ENCODE results near the gene RBM10. TPM values are rescaled to one million over a fixed set of nuclear protein-coding genes. Genes with fewer than 3 reads are reported as not detected.

Gene RBM10
- polyA plus RNA-seq, 6 donors from 2014 or later = 11.4 to 33.9 (median 22.1) TPM

DNA sequence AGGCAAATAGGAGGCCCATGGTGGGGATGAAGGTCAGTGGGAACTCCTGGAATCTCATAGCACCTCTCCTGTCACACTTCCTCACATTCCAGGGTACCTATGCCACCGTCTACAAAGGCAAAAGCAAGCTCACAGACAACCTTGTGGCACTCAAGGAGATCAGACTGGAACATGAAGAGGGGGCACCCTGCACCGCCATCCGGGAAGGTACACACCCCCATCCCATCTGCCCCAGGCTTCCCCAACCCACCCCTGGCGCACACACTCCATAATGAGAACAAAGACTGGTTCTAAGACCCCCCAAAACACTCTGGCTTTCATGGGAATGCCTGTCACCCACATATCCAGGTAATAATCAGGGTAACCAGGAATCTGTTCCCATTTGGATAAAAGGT, 79.9 kb downstream of the RBM10 start:
- Mint-ChIP-seq H3K9me3 (no peaks in the 10 kb centered on the region), H3K27ac (no peak overlapping the region), H3K4me3 (no peak overlapping the region), H3K4me1 (peaks cover 22 to 25% (median 22%) of the 10 kb centered on the region in 3 donors), H3K27me3 (no peaks in the 10 kb centered on the region), H3K36me3 (peaks cover 24 to 57% of the 10 kb centered on the region in 2 donors)
- no peak for ATAC-seq (ENCODE audit: low read depth in 2 of 2)
- no peak for DNase-seq

DNA sequence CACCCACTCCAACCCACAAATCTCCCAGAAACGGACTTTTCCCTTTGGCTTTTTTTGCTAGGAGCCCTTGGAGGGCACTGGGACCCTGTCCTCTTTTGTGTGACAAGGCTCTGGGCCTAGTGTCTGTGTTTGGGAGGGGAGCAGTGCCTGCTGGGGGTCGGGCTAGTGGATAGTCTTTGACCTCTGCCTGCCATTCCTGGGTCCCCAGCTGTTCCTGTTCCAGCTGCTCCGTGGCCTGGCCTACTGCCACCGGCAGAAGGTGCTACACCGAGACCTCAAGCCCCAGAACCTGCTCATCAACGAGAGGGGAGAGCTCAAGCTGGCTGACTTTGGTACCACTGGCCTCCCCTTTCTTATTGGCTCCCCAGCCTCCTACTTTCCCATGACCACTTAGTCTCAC, 81.0 kb downstream of the RBM10 start:
- H3K4me3 Mint-ChIP-seq = no peak overlapping the region
- peak overlapping the region in 1 of 6 donors; percentile 84 for H3K27ac Mint-ChIP-seq
- no peak for ATAC-seq (ENCODE audit: low read depth in 2 of 2)

DNA sequence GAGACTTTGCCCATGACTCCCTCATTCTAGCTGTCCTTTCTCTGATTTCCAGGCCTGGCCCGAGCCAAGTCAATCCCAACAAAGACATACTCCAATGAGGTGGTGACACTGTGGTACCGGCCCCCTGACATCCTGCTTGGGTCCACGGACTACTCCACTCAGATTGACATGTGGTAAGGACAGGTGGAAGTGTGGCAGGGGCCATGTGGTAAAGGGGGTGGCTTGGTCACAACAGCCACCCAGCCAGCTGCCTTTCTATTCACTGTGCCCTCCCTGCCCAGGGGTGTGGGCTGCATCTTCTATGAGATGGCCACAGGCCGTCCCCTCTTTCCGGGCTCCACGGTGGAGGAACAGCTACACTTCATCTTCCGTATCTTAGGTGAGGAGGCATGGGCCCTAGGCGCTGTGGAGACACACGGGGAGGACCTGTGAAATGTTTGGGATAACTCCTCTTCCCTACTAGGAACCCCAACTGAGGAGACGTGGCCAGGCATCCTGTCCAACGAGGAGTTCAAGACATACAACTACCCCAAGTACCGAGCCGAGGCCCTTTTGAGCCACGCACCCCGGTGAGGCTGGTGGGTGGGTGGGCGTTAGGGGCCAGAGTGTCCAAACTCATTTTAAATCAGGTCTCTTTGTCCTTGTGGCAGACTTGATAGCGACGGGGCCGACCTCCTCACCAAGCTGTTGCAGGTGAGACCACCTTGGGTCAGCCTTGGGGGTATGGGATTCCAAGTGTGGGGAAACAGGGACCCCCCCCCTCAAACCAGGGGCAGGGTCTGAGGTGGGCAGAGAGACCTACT, 81.7 kb downstream of the RBM10 start:
- Mint-ChIP-seq H3K27ac (peak overlapping the region in 2 of 6 donors; percentile 84 to 86), H3K36me3 (peaks cover 29 to 63% of the 10 kb centered on the region in 2 donors), H3K27me3 (no peaks in the 10 kb centered on the region), H3K9me3 (no peaks in the 10 kb centered on the region), H3K4me1 (peaks cover 7 to 11% (median 9%) of the 10 kb centered on the region in 3 donors), H3K4me3 (no peak overlapping the region)
- DNase-seq (no peak), ATAC-seq (ENCODE audit: low read depth in 2 of 2) (no peak)

More for the DNA sequence above, 81.0 kb downstream of the RBM10 start:
- H3K27me3 Mint-ChIP-seq = no peaks in the 10 kb centered on the region
- no peak for DNase-seq
- peaks cover 29 to 63% of the 10 kb centered on the region in 2 donors for H3K36me3 Mint-ChIP-seq
- H3K4me1 Mint-ChIP-seq = peaks cover 11 to 14% (median 11%) of the 10 kb centered on the region in 3 donors
- no peaks in the 10 kb centered on the region for H3K9me3 Mint-ChIP-seq

DNA sequence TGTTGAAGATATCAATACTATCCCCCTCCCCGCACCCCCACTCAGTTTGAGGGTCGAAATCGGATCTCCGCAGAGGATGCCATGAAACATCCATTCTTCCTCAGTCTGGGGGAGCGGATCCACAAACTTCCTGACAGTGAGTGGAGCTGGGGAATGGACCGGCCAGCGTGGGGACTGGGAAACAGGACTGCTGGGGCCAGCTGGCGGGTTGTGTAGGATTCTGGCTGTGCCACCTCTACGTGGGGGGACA, 82.2 kb downstream of the RBM10 start:
- no peaks in the 10 kb centered on the region for H3K9me3 Mint-ChIP-seq
- H3K27ac Mint-ChIP-seq = no peak overlapping the region
- peaks cover 1 to 10% (median 4%) of the 10 kb centered on the region in 3 donors for H3K4me1 Mint-ChIP-seq
- ATAC-seq (ENCODE audit: low read depth in 2 of 2) (no peak), DNase-seq (no peak)
- no peak overlapping the region for H3K4me3 Mint-ChIP-seq
- H3K36me3 Mint-ChIP-seq = peaks cover 29 to 63% of the 10 kb centered on the region in 2 donors
- no peaks in the 10 kb centered on the region for H3K27me3 Mint-ChIP-seq

DNA sequence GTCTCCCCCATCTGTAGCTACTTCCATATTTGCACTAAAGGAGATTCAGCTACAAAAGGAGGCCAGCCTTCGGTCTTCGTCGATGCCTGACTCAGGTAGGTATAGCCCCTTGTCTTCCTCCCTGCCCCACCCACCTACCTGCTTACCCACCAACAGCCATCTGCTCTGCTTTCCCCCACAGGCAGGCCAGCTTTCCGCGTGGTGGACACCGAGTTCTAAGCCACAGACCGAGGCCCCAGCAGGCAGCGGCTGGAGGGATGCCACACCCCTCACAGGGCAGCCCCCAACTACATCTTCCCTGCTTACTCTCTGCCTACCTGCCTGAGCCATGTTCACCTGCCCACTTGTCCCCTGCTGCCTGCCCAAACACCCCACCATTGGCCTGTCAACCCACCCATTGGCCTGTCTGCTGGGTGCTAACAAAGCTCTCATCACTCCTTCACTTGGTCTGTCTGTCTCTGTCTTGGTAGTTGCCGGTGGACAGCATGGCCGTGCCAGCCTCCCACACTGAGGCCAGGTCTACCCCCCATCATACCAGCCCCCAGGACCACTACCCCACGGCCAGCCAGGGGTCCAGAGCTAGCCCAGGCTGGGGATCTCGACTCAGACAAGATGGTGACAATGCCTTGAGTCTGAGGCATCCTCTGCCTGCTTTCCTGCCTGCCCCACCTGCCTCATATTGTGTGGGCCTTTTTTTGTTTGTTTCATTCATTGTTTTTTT, 83.7 kb downstream of the RBM10 start:
- Mint-ChIP-seq H3K4me1 (peaks cover 3 to 13% (median 6%) of the 10 kb centered on the region in 3 donors), H3K4me3 (no peak overlapping the region), H3K27me3 (no peaks in the 10 kb centered on the region), H3K36me3 (peaks cover 29 to 57% of the 10 kb centered on the region in 2 donors), H3K9me3 (no peaks in the 10 kb centered on the region), H3K27ac (peak overlapping the region in 1 of 6 donors; percentile 36)
- no peak for DNase-seq
- ATAC-seq (ENCODE audit: low read depth in 2 of 2) = no peak

DNA sequence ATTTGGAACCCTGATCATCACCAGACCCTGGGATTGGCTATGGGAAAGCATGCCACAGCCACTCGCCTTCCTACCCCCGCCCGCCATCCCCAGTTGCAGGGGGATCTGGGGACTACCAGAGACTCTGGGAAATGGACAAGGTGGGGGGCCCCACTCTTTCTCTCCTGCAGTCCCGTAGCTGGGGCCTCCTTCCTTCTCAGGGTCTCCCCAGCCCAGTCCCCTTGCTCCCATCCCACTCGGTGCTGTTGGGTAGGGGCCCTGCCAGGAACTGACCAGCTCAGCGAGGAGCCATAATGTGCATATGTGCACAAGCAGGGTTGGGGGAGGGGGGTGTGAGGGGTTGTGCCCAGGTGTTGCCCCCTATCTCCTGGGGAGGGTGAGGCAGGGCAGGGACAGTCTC, 84.4 kb downstream of the RBM10 start:
- Mint-ChIP-seq H3K9me3 (no peaks in the 10 kb centered on the region), H3K4me3 (no peak overlapping the region), H3K4me1 (peaks cover 3 to 12% (median 6%) of the 10 kb centered on the region in 3 donors), H3K27ac (peak overlapping the region in 1 of 6 donors; percentile 96), H3K27me3 (no peaks in the 10 kb centered on the region), H3K36me3 (peaks cover 29 to 50% of the 10 kb centered on the region in 2 donors)
- ATAC-seq (ENCODE audit: low read depth in 2 of 2) (no peak), DNase-seq (no peak)

DNA sequence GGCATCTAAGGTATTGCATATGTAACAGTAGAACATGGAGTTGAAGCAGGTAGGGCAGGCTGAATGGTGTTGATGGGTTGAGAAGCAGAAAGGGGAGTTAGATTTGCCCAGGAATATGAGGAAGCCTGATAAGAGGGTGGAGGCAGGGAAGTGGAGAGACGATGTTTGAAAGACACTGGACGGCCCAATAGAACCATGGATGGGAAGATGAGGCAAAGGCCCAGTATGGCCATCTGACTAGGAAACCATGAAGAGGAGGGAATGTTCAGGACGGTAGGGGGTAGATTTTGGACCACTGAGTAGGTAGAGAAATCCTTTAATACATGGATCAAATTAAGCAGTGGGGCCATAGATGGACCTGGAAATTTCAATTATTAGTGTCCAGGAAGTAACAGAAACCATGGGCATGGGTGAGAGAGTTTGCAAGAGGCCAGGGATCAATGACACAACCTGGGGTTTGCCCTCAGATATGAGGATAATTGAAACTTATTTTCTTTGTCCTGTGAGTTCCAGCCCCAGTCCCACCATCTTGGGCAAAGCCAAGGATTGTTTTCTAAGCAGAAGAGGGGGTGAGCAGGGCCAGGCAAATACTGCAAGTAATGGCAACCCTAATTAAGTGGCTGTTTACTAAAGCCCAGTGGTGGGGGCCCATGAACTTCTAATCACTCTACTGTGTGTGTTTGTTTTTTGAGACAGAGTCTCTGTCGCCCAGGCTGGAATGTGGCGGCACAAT, 85.3 kb downstream of the RBM10 start:
- Mint-ChIP-seq H3K4me3 (peak overlapping the region in 3 of 8 donors; percentile 34 to 86 (median 81)), H3K9me3 (no peaks in the 10 kb centered on the region), H3K36me3 (peaks cover 22 to 44% of the 10 kb centered on the region in 2 donors), H3K27ac (peak overlapping the region in 3 of 6 donors; percentile 4 to 18 (median 13)), H3K4me1 (peaks cover 5 to 12% (median 8%) of the 10 kb centered on the region in 3 donors), H3K27me3 (no peaks in the 10 kb centered on the region)
- ATAC-seq (ENCODE audit: low read depth in 2 of 2) (no peak), DNase-seq (no peak)

DNA sequence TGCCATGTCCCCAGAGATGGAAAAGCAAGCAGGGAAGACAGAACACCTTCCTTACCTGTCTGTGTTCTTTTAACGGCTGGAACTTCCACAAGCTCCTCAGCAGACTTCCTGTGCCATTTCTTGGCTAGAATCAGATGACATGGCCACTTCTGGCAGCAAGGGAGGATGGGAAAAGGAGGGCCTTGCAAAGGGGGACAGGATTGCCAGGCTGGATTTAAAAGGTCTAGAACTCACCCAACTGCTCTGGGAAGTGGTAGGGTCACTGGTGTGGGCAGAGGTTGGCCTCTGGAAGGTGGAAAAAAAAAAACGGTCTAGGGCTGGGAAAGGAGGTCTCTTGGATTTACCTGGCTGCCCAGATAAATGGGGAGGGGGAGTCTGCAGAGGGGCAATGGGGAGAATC, 86.1 kb downstream of the RBM10 start:
- no peak for DNase-seq
- Mint-ChIP-seq H3K4me3 (peak overlapping the region in 4 of 8 donors; percentile 7 to 98 (median 70)), H3K9me3 (no peaks in the 10 kb centered on the region), H3K36me3 (peaks cover 19 to 40% of the 10 kb centered on the region in 2 donors), H3K27ac (peak overlapping the region in 3 of 6 donors; percentile 70 to 93 (median 82)), H3K27me3 (no peaks in the 10 kb centered on the region), H3K4me1 (peaks cover 8 to 16% (median 15%) of the 10 kb centered on the region in 3 donors)
- no peak for ATAC-seq (ENCODE audit: low read depth in 2 of 2)

DNA sequence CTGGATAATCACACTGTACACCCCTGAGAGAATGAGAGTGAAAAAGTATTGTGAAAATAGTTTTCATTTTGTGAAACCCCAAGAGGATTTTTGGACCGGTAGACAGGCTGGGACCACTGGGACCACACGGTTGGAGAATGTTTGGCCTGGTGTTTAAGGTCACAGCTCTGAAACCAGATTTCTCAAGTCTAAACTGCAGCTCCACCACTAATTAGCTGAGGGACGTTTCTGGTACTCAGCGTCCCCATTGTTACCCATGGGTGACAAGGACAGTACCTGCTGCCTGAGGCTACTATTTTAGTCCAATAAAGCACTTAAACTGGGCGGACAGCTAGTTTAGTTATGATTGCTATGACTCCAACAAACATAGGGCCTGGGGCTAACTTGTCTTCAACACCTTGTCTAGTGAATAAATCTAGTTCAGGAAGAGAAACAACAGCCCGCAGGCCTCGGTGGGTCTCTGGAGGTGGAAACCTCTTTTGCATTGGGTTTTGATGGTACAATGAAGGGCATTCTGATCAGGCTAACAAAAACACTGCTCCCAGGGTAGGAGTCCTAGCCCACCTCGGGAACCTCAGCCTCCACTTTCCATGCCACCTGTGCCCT, 87.3 kb downstream of the RBM10 start:
- Mint-ChIP-seq H3K4me3 (peak overlapping the region; percentile 76 to 98 (median 95)), H3K36me3 (peaks cover 12 to 33% of the 10 kb centered on the region in 2 donors), H3K9me3 (no peaks in the 10 kb centered on the region), H3K27me3 (no peaks in the 10 kb centered on the region), H3K27ac (peak overlapping the region; percentile 93 to 99 (median 98)), H3K4me1 (peaks cover 8 to 20% (median 16%) of the 10 kb centered on the region in 3 donors)
- DNase-seq (no peak), ATAC-seq (ENCODE audit: low read depth in 2 of 2) (no peak)

DNA sequence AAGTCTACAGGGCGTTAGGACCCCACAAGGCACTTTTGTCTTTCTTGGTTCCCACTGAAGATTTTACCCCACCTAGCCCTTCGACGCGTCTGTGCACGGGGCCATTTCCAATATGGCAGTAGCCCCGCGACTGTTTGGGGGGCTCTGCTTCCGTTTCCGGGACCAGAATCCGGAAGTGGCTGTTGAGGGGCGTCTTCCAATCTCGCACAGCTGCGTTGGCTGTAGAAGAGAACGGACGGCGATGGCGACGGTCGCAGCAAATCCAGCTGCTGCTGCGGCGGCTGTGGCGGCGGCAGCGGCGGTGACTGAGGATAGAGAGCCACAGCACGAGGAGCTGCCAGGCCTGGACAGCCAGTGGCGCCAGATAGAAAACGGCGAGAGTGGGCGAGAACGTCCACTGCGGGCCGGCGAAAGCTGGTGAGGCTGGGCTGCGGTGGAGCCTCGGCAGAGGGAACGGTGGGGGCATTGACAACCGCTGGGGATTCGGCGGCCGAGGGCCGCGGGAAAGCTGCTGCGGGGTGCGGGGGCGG, 87.8 kb downstream of the RBM10 start, which contains the start of gene USP11:
USP11 (plus strand) TSS at position 207 of the 530 bp plus-strand sequence; CDS start at position 242, 35 bp downstream.
- DNase-seq = peak; percentile 64

DNA sequence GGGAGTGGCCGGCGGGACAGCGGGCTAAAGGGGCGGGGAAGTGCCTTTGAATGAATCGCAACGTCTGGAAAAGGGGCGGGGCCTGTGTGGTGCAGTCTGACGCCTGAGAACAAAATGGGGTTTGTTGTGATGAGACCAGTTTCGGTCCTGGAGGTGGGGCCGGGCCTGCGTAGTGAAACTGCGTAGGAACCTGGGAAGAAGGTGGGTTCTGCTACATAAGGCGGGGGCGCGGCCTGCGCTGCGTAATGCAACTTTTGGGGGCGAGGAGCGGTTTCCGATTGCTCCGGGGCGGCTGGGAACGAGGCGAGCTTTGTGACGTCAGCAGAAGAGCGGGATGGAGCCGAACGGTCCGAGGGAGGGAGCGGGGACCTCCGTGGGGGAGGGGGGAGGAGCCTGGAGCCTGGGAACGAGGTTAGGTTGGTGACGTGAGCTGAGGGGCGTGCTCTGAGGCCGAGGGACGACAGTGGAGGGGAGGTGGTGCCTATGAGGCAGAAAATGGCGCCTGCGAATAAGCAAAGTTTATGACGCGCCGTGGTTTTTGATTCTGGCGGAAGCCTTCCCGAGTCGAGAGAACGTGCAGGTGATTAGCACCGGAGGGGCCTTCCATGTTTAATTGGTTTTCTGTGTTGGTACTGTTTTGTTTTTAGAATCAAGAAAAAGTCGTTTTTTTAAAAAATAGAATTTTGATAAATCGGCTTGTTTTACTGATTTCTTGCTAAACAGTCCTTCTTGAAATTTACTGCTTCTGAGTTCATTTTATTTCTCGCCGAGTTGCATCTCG, 88.5 kb downstream of the RBM10 start:
- H3K4me1 Mint-ChIP-seq = peaks cover 8 to 21% (median 16%) of the 10 kb centered on the region in 3 donors
- H3K36me3 Mint-ChIP-seq = peaks cover 6 to 26% of the 10 kb centered on the region in 2 donors
- DNase-seq (peak; percentile 95), ATAC-seq (ENCODE audit: low read depth in 2 of 2) (peak; percentile 81 to 82)
- no peaks in the 10 kb centered on the region for H3K9me3 Mint-ChIP-seq
- peak overlapping the region; percentile 76 to 98 (median 95) for H3K4me3 Mint-ChIP-seq
- peak overlapping the region; percentile 93 to 99 (median 98) for H3K27ac Mint-ChIP-seq
- no peaks in the 10 kb centered on the region for H3K27me3 Mint-ChIP-seq

More for the DNA sequence above, 87.8 kb downstream of the RBM10 start, which contains the start of gene USP11:
- peak within 1 kb of the TSS; percentile 93 to 99 (median 98) for H3K27ac Mint-ChIP-seq
- H3K36me3 Mint-ChIP-seq = peaks cover 12 to 33% of the 10 kb centered on the region in 2 donors
- H3K9me3 Mint-ChIP-seq = no peaks in the 10 kb centered on the region
- H3K27me3 Mint-ChIP-seq = no peaks in the 10 kb centered on the region
- H3K4me3 Mint-ChIP-seq = peak within 1 kb of the TSS; percentile 76 to 98 (median 95)
- ATAC-seq (ENCODE audit: low read depth in 2 of 2) = peak; percentile 27 to 28
- peaks cover 8 to 21% (median 16%) of the 10 kb centered on the region in 3 donors for H3K4me1 Mint-ChIP-seq

DNA sequence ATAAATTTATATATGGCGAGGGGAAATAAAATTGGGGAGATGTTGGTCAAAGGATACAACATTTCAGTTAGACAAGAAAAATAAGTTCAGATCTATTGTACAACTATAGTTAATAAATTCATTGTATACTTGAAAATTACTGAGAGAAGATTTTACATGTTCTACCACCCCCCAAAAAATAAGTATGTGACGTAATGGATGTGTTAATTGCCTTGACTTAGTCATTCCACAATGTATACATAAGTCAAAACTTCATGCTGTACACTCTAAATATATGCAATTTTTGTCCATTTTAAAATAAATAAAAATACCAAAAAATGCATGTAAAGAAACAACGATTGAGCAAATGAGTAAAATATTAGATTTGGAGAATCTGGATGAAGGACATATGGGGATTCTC, 89.6 kb downstream of the RBM10 start:
- Mint-ChIP-seq H3K27ac (peak overlapping the region in 4 of 6 donors; percentile 64 to 94 (median 88)), H3K4me3 (peak overlapping the region in 7 of 8 donors; percentile 53 to 98 (median 79)), H3K9me3 (no peaks in the 10 kb centered on the region), H3K27me3 (no peaks in the 10 kb centered on the region), H3K36me3 (peaks cover 6 to 18% of the 10 kb centered on the region in 2 donors), H3K4me1 (peaks cover 5 to 23% (median 16%) of the 10 kb centered on the region in 3 donors)
- ATAC-seq (ENCODE audit: low read depth in 2 of 2) (no peak), DNase-seq (no peak)
